Large intestine (tissue), 3 donors: ENCODE measurements around the gene ELOVL2. TPM values are rescaled to one million over a fixed set of nuclear protein-coding genes. Genes with fewer than 3 reads are reported as not detected.
A peak's percentile ranks its signal among the peaks of the same experiment; 100 is the strongest.
"Not testable (repeated sequence)": the region's sequence is repeated elsewhere in the genome, so short reads cannot be mapped to it uniquely, and the experiment has no call there.

Source experiments
- DNase-seq, 2 donors: peaks; one replicate each; pipeline versions ENCODE4 v3.0.0 to v3.0.0-alpha.2; 2013
- H3K27ac ChIP-seq: one replicate; pipeline ENCODE4 v1.5.1; 2013; ENCODE audit warnings: low read length
- H3K27me3 ChIP-seq: 2 replicates; pipeline ENCODE4 v1.6.1; 2013; ENCODE audit warnings: low read length; ENCODE audit not compliant: control insufficient read depth, insufficient read depth
- H3K36me3 ChIP-seq: 2 replicates; pipeline ENCODE4 v1.6.1; 2013; ENCODE audit warnings: low read length; ENCODE audit not compliant: control insufficient read depth, insufficient read depth
- H3K4me1 ChIP-seq: one replicate; pipeline ENCODE4 v1.6.1; 2013; ENCODE audit warnings: low read length; ENCODE audit not compliant: control insufficient read depth, insufficient read depth
- H3K4me3 ChIP-seq: one replicate; pipeline ENCODE4 v1.5.1; 2013; ENCODE audit warnings: low read length
- H3K9me3 ChIP-seq: one replicate; pipeline ENCODE4 v1.6.1; 2013; ENCODE audit warnings: mild to moderate bottlenecking, low read depth, low read length, moderate library complexity; ENCODE audit not compliant: control insufficient read depth
- WGBS: methylation state at CpG from one replicate; pipeline ENCODE4 v1.1.5; 2013; ENCODE audit warnings: low lambda C conversion rate; ENCODE audit not compliant: insufficient coverage; 5-methylcytosine and 5-hydroxymethylcytosine counted together
- polyA plus RNA-seq: library from polyadenylated mRNA; unstranded; fragments of 120-200 nt; gene quantifications from one replicate; pipeline ENCODE4 v1.2.1, GENCODE V29; 2013

ELOVL2 gene
- polyA plus RNA-seq, 1 donor, result 6.7 TPM

DNA sequence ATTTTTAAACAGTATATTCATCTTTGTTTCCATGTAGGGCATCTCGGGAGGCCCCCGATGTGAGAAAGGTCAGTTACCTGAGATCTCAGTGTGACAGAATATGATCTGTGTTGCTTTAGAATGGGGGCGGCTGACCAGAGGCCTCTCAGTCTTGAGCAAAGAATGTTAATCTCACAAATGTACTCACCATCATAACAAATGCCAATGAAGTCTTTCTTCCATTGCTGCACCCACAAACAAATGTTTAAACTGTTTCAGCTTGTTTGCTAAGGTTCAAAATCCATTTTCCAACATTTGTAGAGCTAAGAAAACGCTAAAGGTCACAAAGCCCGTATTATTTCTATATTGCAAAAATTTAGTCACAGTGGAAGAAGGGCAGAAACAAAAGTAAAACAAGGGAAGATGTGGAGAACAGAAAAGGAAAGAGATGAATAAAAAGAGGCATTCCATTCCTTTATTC, 31.8 kb downstream of the ELOVL2 start:
- no peak for DNase-seq
- peaks cover 3% of the 10 kb centered on the region for H3K27me3 ChIP-seq
- H3K36me3 ChIP-seq, result no peaks in the 10 kb centered on the region
- WGBS, result 13% methylated on average over 2 of the region's 5 CpGs
- no peak overlapping the region for H3K27ac ChIP-seq
- no peak overlapping the region for H3K4me3 ChIP-seq
- H3K4me1 ChIP-seq, result no peaks in the 10 kb centered on the region
- no peaks in the 10 kb centered on the region for H3K9me3 ChIP-seq

DNA sequence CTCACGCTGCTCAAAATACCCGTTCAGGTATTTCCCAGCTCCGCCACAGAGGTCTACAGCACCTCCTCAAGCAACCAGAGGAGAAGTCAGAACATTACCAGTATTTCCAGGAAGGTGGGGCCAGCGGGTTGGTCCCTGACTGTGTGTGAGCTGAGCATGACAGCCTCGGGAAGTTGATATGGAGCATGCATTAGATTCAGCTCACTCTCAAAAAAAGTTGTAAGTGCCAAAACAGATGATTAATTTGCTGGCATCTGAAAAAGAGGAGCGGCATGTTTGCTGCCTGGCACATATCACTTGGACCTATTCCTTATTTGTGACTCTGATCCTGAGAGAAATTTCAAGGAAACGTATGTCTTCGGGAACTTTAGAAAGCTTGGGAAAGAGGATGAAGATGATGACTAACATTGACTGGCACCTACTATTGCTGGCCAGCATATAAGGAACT, 32.3 kb downstream of the ELOVL2 start:
- DNase-seq, result peak; percentile 12 to 18
- no peak overlapping the region for H3K27ac ChIP-seq
- H3K9me3 ChIP-seq, result no peaks in the 10 kb centered on the region
- H3K27me3 ChIP-seq, result peaks cover 3% of the 10 kb centered on the region
- H3K36me3 ChIP-seq, result no peaks in the 10 kb centered on the region
- no peak overlapping the region for H3K4me3 ChIP-seq
- no CpG with 5 or more reads among the region's 8 CpGs for WGBS
- no peaks in the 10 kb centered on the region for H3K4me1 ChIP-seq

DNA sequence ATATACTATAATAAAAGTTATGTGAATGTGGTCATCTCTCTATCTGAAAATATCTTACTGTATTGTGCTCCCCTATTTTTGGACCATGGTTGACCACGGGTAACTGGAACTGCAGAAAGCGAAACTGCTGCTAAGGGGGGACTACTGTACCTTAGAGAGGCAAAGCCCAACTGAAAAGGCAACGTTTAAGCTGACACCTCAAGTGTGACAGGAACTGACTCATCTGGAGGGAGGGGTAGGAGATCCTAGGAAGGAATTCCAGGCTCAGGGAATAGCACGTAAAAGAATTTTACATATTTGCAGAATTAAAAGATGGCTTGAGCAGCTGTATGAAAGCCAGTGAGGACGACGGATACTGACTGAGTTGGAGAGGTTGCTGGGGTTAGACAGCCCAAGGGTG, 34.8 kb downstream of the ELOVL2 start:
- no peaks in the 10 kb centered on the region for H3K4me1 ChIP-seq
- peaks cover 3% of the 10 kb centered on the region for H3K27me3 ChIP-seq
- no CpG with 5 or more reads among the region's 6 CpGs for WGBS
- H3K9me3 ChIP-seq, result no peaks in the 10 kb centered on the region
- H3K4me3 ChIP-seq, result no peak overlapping the region
- no peak overlapping the region for H3K27ac ChIP-seq
- DNase-seq, result no peak
- no peaks in the 10 kb centered on the region for H3K36me3 ChIP-seq

DNA sequence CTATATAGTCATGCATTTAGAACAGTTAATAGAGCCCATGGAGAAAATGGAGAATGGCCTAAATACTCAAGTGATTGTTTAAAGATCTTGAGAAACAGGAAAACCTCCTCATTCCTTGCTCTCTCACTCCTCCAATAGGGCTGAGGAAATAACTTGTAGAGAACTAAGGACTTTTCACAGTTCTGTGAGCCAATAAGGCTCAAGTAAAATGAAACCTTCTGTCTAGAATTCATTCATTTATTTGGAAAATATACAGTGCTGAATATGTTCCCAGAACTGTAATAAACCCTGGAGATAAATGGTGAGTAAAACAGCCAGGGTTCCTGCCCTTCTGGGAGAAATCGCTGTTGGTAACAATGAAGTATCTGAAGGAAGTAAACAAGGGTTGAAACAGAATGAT, 35.3 kb downstream of the ELOVL2 start:
- 33% methylated on average over 1 of the region's 1 CpG for WGBS
- no peak for DNase-seq

DNA sequence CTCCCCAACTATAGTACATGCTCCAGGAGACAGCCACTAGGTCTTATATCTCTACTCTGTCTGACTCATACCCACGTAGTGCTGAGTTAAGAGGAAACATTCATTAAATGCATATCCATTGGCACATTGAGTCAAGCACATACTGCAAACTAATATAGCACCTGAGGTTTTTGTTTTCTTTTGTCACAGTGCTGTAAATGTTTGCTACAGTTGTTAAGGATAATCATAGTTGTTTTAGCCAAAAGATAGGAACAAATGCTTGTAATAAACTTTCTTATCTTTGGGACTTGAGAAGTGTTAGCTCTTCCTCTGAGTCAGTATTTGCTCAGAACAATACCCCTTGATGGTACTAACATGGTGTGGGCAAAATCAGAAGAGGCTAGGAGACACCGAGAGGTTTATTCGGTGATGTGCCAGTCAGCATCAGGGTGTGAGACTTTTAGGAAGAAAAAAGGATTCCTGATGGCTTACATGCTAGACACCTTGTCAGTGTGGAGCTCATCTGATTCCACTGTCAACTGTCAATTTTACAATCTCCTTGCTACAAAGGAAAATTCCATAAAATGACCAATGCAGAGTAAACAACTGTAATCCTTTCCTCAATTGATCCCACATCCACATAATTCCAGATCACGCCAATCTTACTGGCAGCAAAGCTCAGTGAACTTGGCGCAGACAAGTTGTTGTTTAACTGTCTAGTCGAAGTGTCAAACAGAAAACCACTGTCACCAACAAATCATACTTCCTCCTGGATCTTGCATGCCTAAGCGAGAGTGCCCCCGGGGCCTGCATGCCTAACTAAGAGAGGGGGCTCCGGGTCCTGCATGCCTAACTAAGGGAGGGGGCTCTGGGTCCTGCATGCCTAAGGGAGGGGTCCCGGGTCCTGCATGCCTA, 36.1 kb downstream of the ELOVL2 start:
- no peaks in the 10 kb centered on the region for H3K9me3 ChIP-seq
- no peaks in the 10 kb centered on the region for H3K4me1 ChIP-seq
- H3K4me3 ChIP-seq, result no peak overlapping the region
- WGBS, result no CpG with 5 or more reads among the region's 10 CpGs
- no peaks in the 10 kb centered on the region for H3K36me3 ChIP-seq
- H3K27ac ChIP-seq, result no peak overlapping the region
- H3K27me3 ChIP-seq, result peaks cover 3% of the 10 kb centered on the region
- DNase-seq, result peak in 1 of 2 donors; percentile 17

More for the DNA sequence above, 35.3 kb downstream of the ELOVL2 start:
- H3K4me3 ChIP-seq, result no peak overlapping the region
- no peak overlapping the region for H3K27ac ChIP-seq
- H3K27me3 ChIP-seq, result peaks cover 3% of the 10 kb centered on the region
- no peaks in the 10 kb centered on the region for H3K4me1 ChIP-seq
- H3K9me3 ChIP-seq, result no peaks in the 10 kb centered on the region
- no peaks in the 10 kb centered on the region for H3K36me3 ChIP-seq

DNA sequence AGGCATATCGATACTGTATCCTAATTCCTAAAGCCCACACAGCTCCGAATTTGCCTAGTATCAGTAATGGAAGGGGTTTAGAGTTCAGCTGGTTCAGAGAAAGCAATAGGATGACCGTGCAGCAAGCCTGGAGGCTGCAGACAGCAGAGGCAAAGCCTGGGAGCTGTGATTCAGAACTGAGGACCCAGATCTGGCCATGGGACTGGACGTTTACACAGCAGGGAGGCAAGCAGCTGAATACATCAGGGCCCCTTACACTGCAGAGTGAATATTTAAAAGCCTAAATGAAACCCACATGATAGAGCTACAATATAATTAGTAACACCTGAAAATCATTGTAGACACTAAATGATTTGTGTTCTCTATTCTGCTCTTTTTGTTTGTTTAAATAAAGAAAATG, 38.0 kb downstream of the ELOVL2 start:
- no peak overlapping the region for H3K27ac ChIP-seq
- H3K9me3 ChIP-seq, result no peaks in the 10 kb centered on the region
- no peaks in the 10 kb centered on the region for H3K4me1 ChIP-seq
- no CpG with 5 or more reads among the region's 4 CpGs for WGBS
- H3K27me3 ChIP-seq, result no peaks in the 10 kb centered on the region
- H3K4me3 ChIP-seq, result no peak overlapping the region
- no peak for DNase-seq
- no peaks in the 10 kb centered on the region for H3K36me3 ChIP-seq

DNA sequence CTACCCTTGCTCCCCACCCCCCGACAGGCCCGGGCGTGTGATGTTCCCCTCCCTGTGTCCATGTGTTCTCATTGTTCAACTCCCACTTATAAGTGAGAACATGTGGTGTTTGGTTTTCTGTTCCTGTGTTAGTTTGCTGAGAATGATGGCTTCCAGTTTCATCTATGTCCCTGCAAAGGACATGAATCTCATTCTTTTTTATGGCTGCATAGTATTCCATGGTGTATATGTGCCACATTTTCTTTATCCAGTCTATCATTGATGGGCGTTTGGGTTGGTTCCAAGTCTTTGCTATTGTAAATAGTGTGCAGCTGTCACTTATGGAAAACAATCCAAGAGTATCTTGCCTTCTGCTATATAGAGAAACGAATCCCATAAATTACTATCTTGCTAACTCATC, 40.8 kb downstream of the ELOVL2 start:
- not testable (repeated sequence) for H3K27me3 ChIP-seq, H3K4me1 ChIP-seq, H3K36me3 ChIP-seq, H3K9me3 ChIP-seq, H3K27ac ChIP-seq, DNase-seq, H3K4me3 ChIP-seq
- WGBS, result no CpG with 5 or more reads among the region's 5 CpGs

DNA sequence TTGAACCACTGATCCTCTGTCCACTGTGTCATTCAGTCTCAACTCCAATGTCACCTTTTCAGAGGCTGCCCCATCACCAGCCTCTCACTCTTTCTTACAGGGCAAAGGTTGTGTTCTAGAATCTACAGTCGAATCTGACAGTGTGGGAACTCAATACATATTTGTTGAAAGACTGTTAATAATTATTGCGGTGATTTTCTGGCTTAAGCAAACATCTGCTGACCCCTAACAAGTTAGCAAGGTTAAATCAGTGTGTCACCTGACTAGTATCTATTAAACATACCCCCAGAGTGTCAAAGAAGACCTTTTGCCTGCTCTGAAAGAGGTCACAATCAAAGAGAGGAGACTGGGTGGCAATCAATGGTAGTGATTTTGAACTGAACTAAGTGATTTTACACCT, 41.9 kb downstream of the ELOVL2 start:
- no peaks in the 10 kb centered on the region for H3K9me3 ChIP-seq

DNA sequence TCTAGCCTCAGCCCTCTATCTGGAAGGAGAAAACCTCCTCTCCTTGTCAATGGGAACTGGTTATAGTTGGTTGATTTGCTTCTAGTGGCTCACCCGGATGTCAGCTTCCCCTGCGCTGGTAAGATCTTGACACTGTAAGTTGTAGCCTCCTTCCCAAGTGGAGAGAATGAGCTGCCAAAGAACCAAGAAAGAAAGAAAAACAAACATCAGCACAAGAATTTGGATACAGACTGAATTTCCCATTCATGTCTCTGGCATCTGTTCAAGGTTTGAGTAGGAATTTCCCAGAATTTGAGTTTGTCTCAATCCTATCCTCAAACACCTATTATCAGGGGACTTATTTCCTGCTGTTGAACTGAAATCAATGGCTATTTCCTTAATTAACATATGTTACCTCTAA, 44.1 kb downstream of the ELOVL2 start:
- H3K9me3 ChIP-seq, result no peaks in the 10 kb centered on the region
- WGBS, result no CpG with 5 or more reads among the region's 2 CpGs
- no peak for DNase-seq

More for the DNA sequence above, 41.9 kb downstream of the ELOVL2 start:
- Histone ChIP-seq H3K4me3 (no peak overlapping the region), H3K36me3 (no peaks in the 10 kb centered on the region), H3K27me3 (no peaks in the 10 kb centered on the region), H3K4me1 (no peaks in the 10 kb centered on the region), H3K27ac (no peak overlapping the region)
- no CpG with 5 or more reads among the region's 2 CpGs for WGBS
- DNase-seq, result peak in 1 of 2 donors; percentile 8

DNA sequence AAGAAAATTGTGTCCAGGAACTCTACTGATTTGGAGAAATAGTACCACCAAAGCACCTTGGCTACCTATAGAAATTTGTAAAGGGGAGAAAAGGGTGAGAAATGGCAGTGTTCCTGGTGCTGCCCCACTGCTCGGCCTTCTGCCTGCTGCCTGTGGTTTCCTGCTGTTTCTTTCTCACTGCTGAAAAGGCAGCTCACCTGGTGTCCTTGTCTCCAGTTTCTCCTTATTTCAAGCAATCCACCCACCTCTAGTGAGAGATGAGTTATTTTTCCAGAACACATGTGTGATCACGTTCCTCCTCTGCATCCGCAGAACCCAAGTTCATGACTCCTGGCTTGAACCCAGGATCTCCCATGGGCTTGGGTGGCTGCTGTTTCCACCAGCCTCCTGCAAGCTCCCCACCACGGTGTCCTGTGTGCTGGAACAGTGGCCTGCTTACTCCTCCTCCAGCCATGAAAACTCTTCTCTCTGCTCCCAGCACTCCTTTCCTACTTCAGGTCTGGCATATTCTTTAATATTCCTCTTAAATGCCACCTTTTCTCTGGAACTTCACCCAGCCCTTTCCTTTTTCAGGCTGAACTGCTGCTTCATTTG, 48.9 kb downstream of the ELOVL2 start:
- DNase-seq, result no peak
- H3K9me3 ChIP-seq, result no peaks in the 10 kb centered on the region
- WGBS, result no CpG with 5 or more reads among the region's 4 CpGs

More for the DNA sequence above, 44.1 kb downstream of the ELOVL2 start:
- Histone ChIP-seq H3K4me1 (no peaks in the 10 kb centered on the region), H3K27ac (no peak overlapping the region), H3K27me3 (no peaks in the 10 kb centered on the region), H3K36me3 (no peaks in the 10 kb centered on the region), H3K4me3 (no peak overlapping the region)

More for the DNA sequence above, 48.9 kb downstream of the ELOVL2 start:
- no peaks in the 10 kb centered on the region for H3K4me1 ChIP-seq
- no peaks in the 10 kb centered on the region for H3K36me3 ChIP-seq
- H3K27ac ChIP-seq, result no peak overlapping the region
- H3K27me3 ChIP-seq, result no peaks in the 10 kb centered on the region
- H3K4me3 ChIP-seq, result no peak overlapping the region
